AG04449 (cell line): ENCODE measurements around the gene ABLIM2.

Experiments used
- CTCF ChIA-PET: fragments of 350-600 bp; formaldehyde crosslinking; extraction: SDS; loops from one replicate; lab custom pipeline; 2021; ENCODE audit warnings: antibody characterized with exemption; lab: Yijun Ruan, JAX
- POLR2A ChIA-PET: fragments of 400-600, 350-600 bp; formaldehyde crosslinking; extraction: SDS; loops from one replicate; lab custom pipeline; 2020; ENCODE audit warnings: antibody characterized with exemption, inconsistent platforms; lab: Yijun Ruan, JAX
- DNase-seq: peaks from one replicate; pipeline ENCODE4 v3.0.0-alpha.2; 2010; ENCODE audit warnings: low read depth, low spot score
- H3K4me3 ChIP-seq: 2 replicates; pipeline ENCODE4 v1.5.1; 2011; ENCODE audit warnings: low read depth, mild to moderate bottlenecking, control low read depth, low read length
- TF ChIP-seq, protein P1 (sequence below): IDR thresholded peaks from one replicate; pipeline ENCODE4 v1.5.1; 2011; ENCODE audit warnings: mild to moderate bottlenecking, moderate library complexity, low read length, control low read depth, inconsistent platforms; ENCODE audit not compliant: insufficient read depth; ENCODE audit errors: missing control alignments

ABLIM2 gene

DNA sequence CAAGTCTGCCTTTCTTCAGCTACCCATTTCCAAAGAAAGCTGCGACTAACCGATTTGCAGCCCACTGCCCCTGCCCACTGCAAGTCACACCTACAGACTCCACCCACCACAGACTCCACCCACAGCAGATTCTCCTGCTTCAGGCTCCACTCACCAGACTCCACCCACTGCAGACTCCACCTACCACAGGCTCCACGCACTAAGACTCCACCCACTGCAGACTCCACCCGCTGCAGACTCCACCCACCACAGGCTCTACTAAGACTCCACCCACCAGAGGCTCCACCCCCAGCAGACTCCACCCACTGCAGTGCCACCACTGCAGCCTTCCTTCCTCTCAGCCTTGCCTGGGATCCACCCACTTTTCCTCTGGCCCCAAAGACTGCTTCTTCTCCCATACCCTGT is 41.3 kb downstream of the ABLIM2 start:
- CTCF ChIA-PET = no interaction called here

GRCh38 chr4:8115916-8116315 is 42.7 kb downstream of the ABLIM2 start:
- no peak for DNase-seq
- no peak overlapping the region for H3K4me3 ChIP-seq
- POLR2A ChIA-PET = no interaction called here
- TF ChIP-seq, protein P1, sequence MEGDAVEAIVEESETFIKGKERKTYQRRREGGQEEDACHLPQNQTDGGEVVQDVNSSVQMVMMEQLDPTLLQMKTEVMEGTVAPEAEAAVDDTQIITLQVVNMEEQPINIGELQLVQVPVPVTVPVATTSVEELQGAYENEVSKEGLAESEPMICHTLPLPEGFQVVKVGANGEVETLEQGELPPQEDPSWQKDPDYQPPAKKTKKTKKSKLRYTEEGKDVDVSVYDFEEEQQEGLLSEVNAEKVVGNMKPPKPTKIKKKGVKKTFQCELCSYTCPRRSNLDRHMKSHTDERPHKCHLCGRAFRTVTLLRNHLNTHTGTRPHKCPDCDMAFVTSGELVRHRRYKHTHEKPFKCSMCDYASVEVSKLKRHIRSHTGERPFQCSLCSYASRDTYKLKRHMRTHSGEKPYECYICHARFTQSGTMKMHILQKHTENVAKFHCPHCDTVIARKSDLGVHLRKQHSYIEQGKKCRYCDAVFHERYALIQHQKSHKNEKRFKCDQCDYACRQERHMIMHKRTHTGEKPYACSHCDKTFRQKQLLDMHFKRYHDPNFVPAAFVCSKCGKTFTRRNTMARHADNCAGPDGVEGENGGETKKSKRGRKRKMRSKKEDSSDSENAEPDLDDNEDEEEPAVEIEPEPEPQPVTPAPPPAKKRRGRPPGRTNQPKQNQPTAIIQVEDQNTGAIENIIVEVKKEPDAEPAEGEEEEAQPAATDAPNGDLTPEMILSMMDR = no peak
- CTCF ChIA-PET = no interaction called here

More for the DNA sequence above, 41.3 kb downstream of the ABLIM2 start:
- DNase-seq = no peak
- POLR2A ChIA-PET = no interaction called here
- TF ChIP-seq, protein P1 = no peak
- no peak overlapping the region for H3K4me3 ChIP-seq

DNA sequence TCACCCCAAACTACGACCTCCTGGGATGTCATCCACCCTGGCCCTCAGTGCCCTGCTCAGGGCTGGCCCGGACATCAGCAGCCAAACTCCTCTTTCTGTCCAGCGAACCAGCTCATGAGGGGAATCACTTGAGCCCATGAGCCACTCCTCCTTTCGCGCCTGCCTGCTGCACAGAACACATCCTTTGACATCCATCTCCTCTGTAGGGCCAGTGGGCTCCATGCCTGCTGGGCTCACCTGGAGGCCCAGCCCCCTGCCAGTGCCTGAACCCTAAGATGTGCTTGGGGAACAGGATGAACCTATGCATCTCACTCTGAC is 43.5 kb downstream of the ABLIM2 start:
- H3K4me3 ChIP-seq = no peak overlapping the region
- ChIA-PET POLR2A (no interaction called here), CTCF (no interaction called here)
- TF ChIP-seq, protein P1 = no peak
- DNase-seq = no peak

DNA sequence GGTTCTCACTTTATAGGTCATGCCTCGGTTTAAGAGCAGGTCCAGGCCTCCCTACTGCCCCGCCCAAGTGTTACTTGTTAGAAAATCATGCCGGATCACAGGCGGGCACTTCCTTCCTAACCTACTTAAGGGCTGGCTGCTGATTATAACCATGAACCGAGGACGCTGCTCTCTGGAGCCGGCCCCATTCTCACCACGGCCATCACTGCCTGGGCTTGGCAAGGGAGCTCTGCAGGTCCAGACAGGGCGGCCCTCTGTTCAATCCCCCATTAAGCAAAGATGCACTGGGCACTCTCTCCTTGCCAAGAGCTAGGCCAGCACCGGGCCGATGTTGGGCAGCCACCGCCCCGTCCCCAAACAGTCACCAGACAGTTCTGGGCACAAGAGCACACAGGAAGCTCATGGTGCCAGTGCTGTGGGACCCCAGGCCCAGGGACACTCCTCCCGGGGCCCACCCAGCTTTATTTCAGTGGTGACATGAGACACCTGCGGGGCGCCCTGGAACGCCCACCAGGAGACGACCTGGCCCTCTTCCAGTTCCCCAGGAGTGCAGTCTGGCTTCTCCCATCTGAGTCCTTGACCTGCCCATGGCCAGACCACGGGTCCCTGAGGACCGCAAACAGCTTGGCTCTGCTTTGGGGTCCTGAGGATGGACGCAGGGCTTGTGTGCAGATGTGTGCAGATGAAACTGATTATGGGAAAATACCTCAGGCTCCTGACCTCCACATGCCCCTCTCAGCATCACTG is 44.0 kb downstream of the ABLIM2 start:
- H3K4me3 ChIP-seq = no peak overlapping the region
- CTCF ChIA-PET = no interaction called here
- POLR2A ChIA-PET = no interaction called here
- no peak for DNase-seq
- TF ChIP-seq, protein P1 = no peak

GRCh38 chr4:8113611-8114377 is 44.8 kb downstream of the ABLIM2 start:
- TF ChIP-seq, protein P1 = no peak
- ChIA-PET CTCF (no interaction called here), POLR2A (no interaction called here)
- no peak overlapping the region for H3K4me3 ChIP-seq
- DNase-seq = no peak

- ChIA-PET CTCF (no interaction called here), POLR2A (no interaction called here)
- H3K4me3 ChIP-seq = no peak overlapping the region
- TF ChIP-seq, protein P1 = no peak
- DNase-seq = no peak
Measured at GRCh38 chr4:8112672-8113071, 45.9 kb downstream of the ABLIM2 start.
